HG03565 (cell line): ENCODE data around the gene QSOX2.
"Not testable (repeated sequence)": the region's sequence is repeated elsewhere in the genome, so short reads cannot be mapped to it uniquely, and the experiment has no call there.

ENCODE experiments used
- ATAC-seq: cut with Tn5 transposase; IDR thresholded peaks from one replicate; pipeline ENCODE4 v1.9.1; 2021; ENCODE audit warnings: mild to moderate bottlenecking, moderate library complexity; ENCODE audit not compliant: unreplicated experiment

QSOX2 gene

GRCh38 chr9:136266641-136267040 lies 21.0 kb upstream of the QSOX2 start:
- ATAC-seq = not testable (repeated sequence)

- no peak for ATAC-seq
Observed at GRCh38 chr9:136265561-136266355, 20.1 kb upstream of the QSOX2 start.

GRCh38 chr9:136264441-136265405 lies 19.1 kb upstream of the QSOX2 start:
- no peak for ATAC-seq

GRCh38 chr9:136264031-136264430 lies 18.4 kb upstream of the QSOX2 start:
- ATAC-seq = no peak

GRCh38 chr9:136262671-136263178 lies 17.1 kb upstream of the QSOX2 start:
- ATAC-seq = no peak

- no peak for ATAC-seq
Observed at GRCh38 chr9:136261686-136262430, 16.2 kb upstream of the QSOX2 start.

- ATAC-seq = no peak
Observed at GRCh38 chr9:136260936-136261472, 15.4 kb upstream of the QSOX2 start.

GRCh38 chr9:136260521-136260920 lies 14.9 kb upstream of the QSOX2 start:
- ATAC-seq = no peak

- ATAC-seq = no peak
Observed at GRCh38 chr9:136259836-136260235, 14.2 kb upstream of the QSOX2 start.

- ATAC-seq = no peak
Observed at GRCh38 chr9:136259517-136259813, 13.9 kb upstream of the QSOX2 start.

GRCh38 chr9:136258786-136259516 lies 13.3 kb upstream of the QSOX2 start:
- ATAC-seq = no peak

GRCh38 chr9:136258299-136258625 lies 12.7 kb upstream of the QSOX2 start:
- no peak for ATAC-seq

- no peak for ATAC-seq
Observed at GRCh38 chr9:136257381-136258298, 12.0 kb upstream of the QSOX2 start.

- ATAC-seq = no peak
Observed at GRCh38 chr9:136255896-136256890, 10.6 kb upstream of the QSOX2 start.

GRCh38 chr9:136255166-136255538 lies 9.5 kb upstream of the QSOX2 start:
- ATAC-seq = no peak

GRCh38 chr9:136254381-136255165 lies 9.0 kb upstream of the QSOX2 start:
- ATAC-seq = no peak
